HG03442 (cell line): ENCODE results near the gene IL25.
A peak's percentile ranks its signal among the peaks of the same experiment; 100 is the strongest.
"Not testable (repeated sequence)": the region's sequence is repeated elsewhere in the genome, so short reads cannot be mapped to it uniquely, and the experiment has no call there.

Experiments used
- ATAC-seq: cut with Tn5 transposase; IDR thresholded peaks from one replicate; pipeline ENCODE4 v1.9.1; 2021; ENCODE audit warnings: mild to moderate bottlenecking, moderate library complexity; ENCODE audit not compliant: unreplicated experiment

IL25 gene

GRCh38 chr14:23407516-23408306, 35.1 kb downstream of the IL25 start, which contains the start of gene MYH6:
MYH6 (minus strand) TSS chr14:23408273; CDS start chr14:23407223, 1,050 bp downstream.
- ATAC-seq, result no peak

- ATAC-seq, result no peak
Measured at GRCh38 chr14:23408307-23408630, 35.7 kb downstream of the IL25 start.

DNA sequence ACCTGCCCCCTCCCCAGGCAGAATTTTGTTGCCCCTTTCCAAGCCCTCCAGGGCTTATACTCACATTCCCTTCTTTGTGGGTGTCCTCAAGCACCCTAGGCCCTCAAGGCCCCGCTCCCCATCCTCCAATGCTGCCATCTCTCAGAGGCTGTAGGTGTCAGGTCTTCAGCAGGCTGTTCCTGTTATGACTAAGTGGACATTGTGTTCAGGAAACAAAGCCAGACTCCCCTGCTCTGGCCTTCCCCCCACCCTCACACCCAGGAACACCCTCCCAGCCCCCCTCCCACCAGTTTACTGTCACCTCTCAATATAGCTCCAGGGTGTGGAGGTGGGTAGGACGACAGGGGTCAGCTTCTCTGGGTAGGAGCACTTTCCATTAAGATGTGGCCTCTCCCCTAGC, 36.9 kb downstream of the IL25 start:
- ATAC-seq, result peak; percentile 64

GRCh38 chr14:23409966-23410635, 37.5 kb downstream of the IL25 start:
- no peak for ATAC-seq

- no peak for ATAC-seq
Measured at GRCh38 chr14:23411563-23412525, 39.2 kb downstream of the IL25 start.

- ATAC-seq, result no peak
Measured at GRCh38 chr14:23413681-23414080, 41.1 kb downstream of the IL25 start.

DNA sequence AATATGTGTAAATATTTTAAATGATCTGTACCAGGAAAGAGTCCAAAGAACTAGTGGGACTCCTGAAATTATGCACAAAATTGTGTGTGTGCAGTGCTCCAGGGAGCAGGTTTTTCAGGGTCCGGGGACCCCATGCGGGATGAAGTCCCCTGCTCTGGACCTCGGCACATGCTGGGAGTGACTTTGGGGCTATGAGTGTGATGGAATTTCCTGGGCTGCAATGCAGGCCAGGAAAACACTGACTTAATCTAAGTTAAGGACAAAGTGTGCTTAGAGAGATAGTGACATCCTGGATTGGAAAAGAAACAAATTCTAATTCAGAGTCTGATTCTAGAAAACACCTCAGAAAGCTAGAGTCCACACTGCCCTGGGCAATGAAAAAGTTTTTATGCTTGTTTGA, 41.6 kb downstream of the IL25 start:
- no peak for ATAC-seq

DNA sequence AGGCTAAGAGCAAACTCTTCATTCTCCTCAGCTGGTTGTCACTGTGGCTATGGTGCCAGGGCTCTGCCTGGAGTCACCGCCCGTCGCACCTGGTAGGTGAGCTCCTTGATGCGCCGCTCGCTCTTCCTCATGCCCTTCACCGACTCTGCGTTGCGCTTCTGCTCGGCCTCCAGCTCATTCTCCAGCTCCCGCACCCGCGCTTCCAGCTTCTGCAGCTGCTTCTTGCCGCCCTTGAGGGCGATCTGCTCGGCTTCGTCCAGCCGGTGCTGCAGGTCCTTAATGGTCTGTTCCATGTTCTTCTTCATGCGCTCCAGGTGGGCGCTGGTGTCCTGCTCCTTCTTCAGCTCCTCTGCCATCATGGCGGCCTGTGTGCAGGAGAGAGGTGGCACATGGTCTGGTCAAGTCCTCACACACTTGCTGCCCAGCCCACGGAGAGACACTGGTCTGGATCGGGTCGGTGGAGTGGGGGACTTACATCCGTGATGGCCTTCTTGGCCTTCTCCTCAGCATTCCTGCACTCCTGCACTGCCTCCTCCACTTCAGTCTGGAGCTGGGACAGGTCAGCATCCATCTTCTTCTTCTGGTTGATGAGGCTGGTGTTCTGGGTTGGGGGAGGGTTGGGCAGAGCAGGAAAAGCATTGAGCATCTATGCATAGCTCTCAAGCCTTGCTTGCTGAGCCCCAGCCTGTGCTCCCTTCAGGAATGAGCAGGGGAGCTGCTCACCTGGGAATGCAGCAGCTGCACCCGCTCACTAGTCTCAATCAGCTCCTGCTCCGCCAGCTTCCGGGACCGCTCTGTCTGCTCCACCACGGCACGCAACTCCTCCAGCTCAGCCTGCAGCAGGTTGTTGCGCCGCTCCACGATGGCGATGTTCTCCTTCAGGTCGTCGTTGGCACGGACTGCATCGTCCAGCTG, 42.6 kb downstream of the IL25 start:
- no peak for ATAC-seq

DNA sequence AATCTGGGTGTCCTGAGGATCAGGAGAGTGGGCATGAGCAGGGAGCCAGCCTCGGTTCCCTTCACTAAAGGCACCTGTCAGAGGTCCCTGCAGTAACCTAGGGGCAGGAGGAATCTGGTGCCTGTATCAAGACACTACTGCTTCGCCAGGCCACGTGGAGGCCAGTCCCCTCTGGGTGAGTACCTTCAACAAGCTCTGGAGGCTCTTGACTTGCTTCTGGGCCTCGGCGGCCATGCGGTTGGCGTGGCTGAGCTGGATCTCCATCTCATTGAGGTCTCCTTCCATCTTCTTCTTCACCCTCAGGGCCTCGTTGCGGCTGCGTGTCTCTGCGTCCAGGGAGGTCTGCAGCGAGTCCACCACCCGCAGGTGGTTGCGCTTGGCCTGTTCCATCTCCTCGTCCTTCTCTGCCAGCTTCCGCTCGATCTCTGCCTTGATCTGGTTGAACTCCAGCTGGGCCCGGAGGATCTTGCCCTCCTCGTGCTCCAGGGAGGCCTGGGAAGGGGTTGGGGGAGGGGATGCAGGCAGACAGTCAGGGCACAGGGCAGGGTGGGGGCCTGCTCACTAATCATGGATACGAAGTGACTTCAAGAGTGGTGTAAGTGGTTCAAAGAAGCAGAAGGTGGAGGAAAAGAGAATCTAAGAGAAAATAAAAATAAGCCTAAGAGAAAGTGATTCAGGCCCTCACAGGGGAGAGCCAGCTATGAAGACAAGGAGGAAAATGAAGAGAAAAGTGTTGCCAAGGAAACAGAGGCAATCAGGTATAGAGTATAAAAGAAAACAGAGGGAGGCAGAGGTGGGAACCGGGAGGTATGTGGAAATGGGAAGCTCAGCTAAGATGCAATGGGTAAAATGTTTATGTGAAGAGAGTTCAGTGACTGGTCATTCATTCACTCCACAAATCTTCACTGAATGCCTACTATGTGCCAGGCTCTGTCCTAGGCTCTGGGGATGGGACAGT, 43.5 kb downstream of the IL25 start:
- ATAC-seq, result no peak

DNA sequence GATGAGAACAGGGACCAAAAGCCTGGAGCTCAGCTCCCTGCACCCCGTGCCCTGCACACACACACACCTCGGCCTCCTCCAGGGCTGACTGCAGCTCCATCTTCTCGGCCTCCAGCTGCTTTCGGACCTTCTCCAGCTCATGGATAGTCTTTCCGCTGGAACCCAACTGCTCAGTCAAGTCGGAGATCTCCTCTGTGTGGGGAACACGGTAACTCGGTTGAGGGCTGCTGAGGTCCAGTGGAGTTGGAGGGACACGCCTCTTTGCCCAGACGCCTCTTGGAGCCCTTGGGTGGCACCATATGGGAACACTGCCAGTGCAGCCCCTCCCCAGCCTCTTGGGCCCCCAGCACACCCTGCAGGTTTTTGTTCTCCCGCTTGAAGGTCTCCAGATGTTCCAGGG, 44.2 kb downstream of the IL25 start:
- no peak for ATAC-seq

DNA sequence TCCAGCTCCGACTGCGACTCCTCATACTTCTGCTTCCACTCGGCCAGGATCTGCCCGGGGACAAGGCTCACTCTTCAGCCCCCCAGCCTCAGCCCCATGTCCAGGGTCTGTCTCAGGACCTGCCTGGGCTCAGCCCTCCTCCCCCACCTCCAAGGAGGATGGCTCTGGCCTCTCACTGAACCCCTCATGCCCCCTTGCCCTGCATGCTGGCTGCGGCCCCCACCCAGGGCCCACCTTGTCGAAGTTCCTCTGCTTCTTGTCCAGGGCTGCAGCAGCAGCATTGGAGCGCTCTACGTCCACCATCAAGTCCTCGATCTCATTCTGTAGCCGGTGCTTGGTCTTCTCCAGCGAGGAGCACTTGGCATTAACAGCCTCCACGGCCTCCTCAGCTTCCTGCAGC, 44.7 kb downstream of the IL25 start:
- not testable (repeated sequence) for ATAC-seq

GRCh38 chr14:23418021-23418420, 45.4 kb downstream of the IL25 start:
- ATAC-seq, result no peak

DNA sequence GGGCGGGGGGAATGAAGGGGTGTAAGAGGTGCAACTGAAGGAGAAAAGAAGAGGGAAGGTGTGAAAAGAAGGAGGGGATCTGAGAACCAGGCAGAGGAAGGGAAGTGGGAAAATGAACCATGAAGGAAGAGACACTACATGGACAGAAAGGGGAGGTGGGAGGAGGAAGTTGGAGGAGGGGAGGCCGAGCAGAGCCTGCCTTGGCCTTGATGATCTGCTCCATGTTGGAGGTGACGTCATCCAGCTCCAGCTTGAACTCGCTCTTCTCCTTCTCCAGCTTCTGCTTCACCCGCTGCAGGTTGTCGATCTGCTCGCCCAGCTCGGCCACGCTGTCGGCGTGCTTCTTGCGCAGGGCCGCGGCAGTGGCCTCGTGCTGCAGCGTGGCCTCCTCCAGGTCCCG, 47.0 kb downstream of the IL25 start:
- not testable (repeated sequence) for ATAC-seq

- no peak for ATAC-seq
Measured at GRCh38 chr14:23421594-23421993, 49.0 kb downstream of the IL25 start.

- ATAC-seq, result no peak
Measured at GRCh38 chr14:23423657-23424056, 51.0 kb downstream of the IL25 start.

- ATAC-seq, result no peak
Measured at GRCh38 chr14:23425169-23425568, 52.6 kb downstream of the IL25 start.

DNA sequence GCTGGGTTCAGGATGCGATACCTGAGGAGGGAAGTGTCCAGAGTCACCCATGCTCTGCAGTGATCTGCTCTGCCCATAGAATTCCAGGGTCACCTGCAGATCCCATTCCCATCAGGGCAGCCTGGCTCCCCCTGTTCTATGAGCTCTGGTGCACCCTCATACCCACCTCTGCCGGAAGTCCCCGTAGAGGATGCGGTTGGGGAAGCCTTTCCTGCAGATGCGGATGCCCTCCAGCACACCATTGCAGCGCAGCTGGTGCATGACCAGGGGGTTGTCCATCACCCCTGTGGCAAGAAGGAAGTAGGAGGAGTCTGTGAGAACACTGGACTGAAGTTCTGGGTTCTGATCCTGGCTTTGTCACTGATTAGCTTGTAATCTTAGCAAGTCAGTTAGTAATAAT, 53.2 kb downstream of the IL25 start:
- ATAC-seq, result not testable (repeated sequence)
